ENCODE results near the gene EP300.
"Not testable (repeated sequence)": the region's sequence is repeated elsewhere in the genome, so short reads cannot be mapped to it uniquely, and the experiment has no call there.

The EP300 gene

GRCh38 chr22:41092023-41092817, at the start of gene EP300:
TSS of gene EP300 (plus strand) at chr22:41092592. CDS start at chr22:41093005, 413 bp downstream.
- DNase-seq = peak; percentile 85

GRCh38 chr22:41043722-41044121, 48.7 kb upstream of the EP300 start:
- DNase-seq = peak; percentile 53

DNA sequence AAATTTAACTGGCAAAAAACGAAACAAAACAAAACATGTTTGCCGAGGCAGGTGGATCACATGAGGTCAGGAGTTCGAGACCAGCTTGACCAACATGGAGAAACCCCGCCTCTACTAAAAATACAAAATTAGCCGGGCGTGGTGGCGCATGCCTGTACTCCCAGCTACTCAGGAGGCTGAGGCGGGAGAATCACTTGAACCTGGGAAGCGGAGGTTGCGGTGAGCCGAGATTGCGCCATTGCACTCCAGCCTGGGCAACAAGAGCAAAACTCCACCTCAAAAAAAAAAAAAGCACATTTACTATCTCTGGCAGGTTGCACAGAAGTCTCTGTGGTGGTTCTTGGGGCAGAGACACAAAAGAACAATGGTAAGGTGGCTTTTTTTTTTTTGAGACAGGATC, 46.8 kb upstream of the EP300 start:
- not testable (repeated sequence) for DNase-seq

- no peak for DNase-seq
Observed at GRCh38 chr22:41047801-41048211, 44.6 kb upstream of the EP300 start.

- not testable (repeated sequence) for DNase-seq
Observed at GRCh38 chr22:41048345-41048744, 44.0 kb upstream of the EP300 start.

DNA sequence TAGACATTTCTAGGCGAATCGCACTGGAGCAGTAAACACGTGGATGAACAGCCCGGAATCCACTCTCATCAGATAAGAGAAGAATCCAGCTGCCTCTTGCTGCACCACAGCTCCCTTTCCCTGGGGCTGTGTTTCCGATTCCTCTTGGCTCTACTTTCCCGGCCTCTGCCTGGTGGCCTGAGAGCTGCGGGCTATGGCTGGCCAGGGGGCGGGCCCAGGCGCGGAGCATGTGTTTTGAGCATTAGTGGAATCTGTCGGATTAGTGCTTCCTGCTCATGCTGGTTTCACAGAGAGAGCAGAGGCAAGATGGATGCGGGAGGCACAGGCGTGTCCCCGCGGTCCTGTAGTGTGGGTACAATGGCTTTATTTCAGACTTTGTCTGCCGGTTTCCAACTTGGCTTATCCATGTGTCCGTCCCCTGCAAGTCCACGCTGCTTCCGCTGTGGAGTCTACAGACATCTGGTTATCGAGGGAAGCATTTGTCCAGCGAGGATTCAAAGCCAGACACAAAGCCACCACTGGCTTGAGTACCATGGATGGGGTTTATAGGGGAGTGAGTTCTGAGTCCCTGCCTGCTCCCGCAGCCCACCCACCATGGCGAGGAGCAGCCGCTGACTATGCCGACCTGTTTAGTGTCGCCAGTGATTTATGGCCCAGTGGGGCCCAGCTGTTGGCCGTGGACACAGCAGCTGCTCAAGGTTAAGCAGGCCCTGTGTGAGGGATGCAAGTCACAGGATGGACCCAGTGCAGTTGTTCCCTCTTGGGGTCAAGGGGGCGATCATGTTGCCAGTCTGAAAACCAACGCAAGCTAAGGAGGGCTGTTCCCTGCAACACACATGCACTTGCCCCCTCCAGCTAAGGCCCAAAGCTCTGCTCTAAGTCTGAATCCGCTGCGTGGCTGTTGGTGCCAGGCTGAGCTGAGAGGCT, 43.3 kb upstream of the EP300 start:
- DNase-seq = peak; percentile 21

DNA sequence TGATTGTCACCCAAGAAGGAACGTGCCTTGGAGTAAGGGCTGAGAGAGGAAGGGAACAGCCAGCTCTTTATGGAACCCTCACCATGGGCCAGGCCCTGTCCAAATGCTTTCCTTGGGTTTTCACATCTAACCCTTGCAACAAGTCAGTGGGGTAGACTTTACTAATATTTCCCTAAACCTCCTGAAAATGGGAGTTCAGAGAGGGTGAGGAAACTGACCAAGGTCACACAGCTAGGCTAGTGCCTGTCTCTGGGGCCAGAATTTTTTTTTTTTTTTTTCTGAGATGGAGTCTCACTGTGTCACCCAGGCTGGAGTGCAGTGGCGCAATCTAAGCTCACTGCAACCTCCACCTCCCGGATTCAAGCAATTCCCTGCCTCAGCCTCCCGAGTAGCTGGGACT, 42.6 kb upstream of the EP300 start:
- DNase-seq = not testable (repeated sequence)

DNA sequence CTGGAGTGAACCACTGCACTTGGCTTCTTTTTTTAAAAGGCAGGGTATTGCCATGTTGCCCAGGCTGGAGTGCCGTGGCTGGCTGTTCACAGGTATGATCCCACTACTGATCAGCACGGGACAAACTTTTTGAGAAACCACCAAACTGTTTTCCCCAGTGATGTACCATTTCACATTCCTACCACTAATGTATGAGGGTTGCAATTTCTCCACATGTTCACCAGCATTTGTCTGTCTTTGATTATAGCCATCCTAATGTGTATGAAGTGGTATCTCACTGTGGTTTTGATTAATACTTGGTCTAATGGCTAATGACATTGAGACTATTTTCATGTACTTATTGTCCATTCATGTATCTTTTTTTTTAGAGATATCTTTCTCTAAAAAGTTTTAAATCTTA, 41.5 kb upstream of the EP300 start:
- DNase-seq = no peak

- peak; percentile 25 for DNase-seq
Observed at GRCh38 chr22:41052661-41053490, 39.5 kb upstream of the EP300 start.

- no peak for DNase-seq
Observed at GRCh38 chr22:41057076-41057475, 35.3 kb upstream of the EP300 start.

- no peak for DNase-seq
Observed at GRCh38 chr22:41062146-41062545, 30.2 kb upstream of the EP300 start.

GRCh38 chr22:41064326-41064725, 28.1 kb upstream of the EP300 start:
- DNase-seq = not testable (repeated sequence)

DNA sequence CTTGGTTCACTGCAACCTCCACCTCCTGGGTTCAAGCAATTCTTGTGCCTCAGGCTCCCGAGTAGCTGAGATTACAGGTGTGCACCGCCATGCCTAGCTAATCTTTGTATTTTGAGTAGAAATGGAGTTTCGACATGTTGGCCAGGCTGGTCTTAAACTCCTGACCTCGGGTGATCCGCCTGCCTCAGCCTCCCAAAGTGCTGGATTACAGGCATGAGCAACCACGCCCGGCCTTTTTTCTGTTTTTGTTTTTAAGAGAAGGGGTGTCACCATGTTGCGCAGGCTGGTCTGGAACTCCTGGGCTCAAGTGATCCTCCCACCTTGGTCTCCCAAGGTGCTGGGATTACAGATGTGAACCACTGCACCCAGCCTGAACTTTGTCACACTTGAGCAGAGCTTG, 26.1 kb upstream of the EP300 start:
- DNase-seq = not testable (repeated sequence)

- DNase-seq = not testable (repeated sequence)
Observed at GRCh38 chr22:41067968-41068367, 24.4 kb upstream of the EP300 start.

GRCh38 chr22:41070665-41071331, 21.6 kb upstream of the EP300 start:
- no peak for DNase-seq

GRCh38 chr22:41074061-41074460, 18.3 kb upstream of the EP300 start:
- DNase-seq = no peak

- DNase-seq = no peak
Observed at GRCh38 chr22:41074466-41074865, 17.9 kb upstream of the EP300 start.

DNA sequence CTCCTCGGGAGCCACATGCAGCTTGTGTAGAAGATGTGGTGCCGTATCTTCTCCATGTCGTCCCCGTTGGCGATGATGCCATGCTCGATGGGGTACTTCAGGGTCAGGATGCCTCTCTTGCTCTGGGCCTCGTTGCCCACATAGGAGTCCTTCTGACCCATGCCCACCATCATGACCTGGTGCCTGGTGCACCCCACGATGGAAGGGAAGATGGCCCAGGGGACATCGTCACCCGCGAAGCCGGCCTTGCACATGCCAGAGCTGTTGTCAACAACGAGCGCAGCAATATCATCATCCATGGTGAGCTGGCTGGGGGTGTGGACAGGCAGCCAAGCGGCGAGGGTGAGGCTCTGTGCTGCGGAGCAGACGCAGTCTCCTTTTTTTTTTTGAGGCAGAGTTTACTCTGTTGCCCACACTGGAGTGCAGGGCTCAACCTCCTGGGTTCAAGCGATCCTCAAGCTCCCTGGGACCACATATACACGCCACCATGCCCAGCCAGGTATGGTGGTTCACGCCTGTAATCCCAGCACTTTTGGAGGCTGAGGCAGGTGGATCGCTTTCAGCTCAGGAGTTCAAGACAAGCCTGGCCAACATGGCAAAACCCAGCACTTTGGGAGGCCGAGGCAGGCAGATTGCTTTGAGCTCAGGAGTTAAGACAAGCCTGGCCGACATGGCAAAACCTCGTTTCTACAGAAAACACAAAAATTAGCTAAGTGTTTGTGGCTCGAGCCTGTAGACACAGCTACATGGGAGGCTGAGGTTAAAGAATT, 17.3 kb upstream of the EP300 start:
- DNase-seq = no peak

- DNase-seq = no peak
Observed at GRCh38 chr22:41075946-41076345, 16.4 kb upstream of the EP300 start.

GRCh38 chr22:41076857-41077256, 15.5 kb upstream of the EP300 start:
- DNase-seq = no peak

GRCh38 chr22:41078931-41079330, 13.5 kb upstream of the EP300 start:
- no peak for DNase-seq

GRCh38 chr22:41085842-41086241, 6.5 kb upstream of the EP300 start:
- DNase-seq = no peak
